ENCODE data around the gene CRYGS.

GRCh38 chr3:186530415-186530814, 13.8 kb downstream of the CRYGS start:
- TF ChIP-seq YY1 (IDR thresholded peaks at IDR 0.05; ENCODE audit: low read depth) (no peak), EP300 (IDR thresholded peaks at IDR 0.05; ENCODE audit: borderline replicate concordance) (no peak), CREB1 (IDR thresholded peaks at IDR 0.05; ENCODE audit: low read depth) (no peak), REST (IDR thresholded peaks at IDR 0.05; ENCODE audit: low read depth) (no peak), TCF12 (IDR thresholded peaks at IDR 0.05; ENCODE audit: low read depth) (no peak), ZBTB7A (IDR thresholded peaks at IDR 0.05; ENCODE audit: low read depth) (no peak)

Data from Ishikawa (cell line).